ENCODE measurements around the gene ACER1.
"Not testable (repeated sequence)": the region's sequence is repeated elsewhere in the genome, so short reads cannot be mapped to it uniquely, and the experiment has no call there.

Gene ACER1

DNA sequence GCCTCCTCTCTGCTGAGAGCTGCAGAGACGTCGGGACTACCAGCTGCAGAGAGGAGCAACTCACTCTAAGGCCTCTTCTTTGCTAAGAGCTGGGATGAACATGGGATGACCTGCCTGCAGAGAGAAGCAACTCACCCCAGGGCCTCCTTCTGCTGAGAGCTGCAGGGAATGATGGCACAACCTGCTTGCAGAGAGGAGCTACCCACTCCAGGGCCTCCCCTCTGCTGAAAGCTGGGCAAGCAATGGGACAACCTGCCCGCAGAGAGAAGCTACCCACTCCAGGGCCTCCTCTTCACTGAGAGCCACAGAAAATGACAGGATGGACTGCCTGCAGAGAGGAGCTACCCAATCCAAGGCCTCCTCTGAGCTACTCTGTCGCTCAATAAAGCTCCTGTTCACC lies 46.7 kb downstream of the ACER1 start:
- DNase-seq: no peak

DNA sequence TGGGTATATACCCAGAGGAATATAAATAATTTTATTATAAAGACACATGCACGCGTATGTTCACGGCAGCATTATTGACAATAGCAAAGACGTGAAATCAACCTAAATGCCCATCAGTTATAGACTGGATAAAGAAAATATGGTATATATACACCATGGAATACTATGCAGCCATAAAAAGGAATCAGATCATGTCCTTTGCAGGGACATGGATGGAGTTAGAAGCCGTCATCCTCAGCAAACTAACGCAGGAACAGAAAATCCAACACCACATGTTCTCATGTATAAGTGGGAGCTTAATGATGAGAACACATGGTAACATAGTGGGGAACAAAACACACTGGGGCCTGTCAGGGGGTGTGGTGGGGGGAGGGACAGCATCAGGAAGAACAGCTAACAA lies 51.0 kb downstream of the ACER1 start:
- not testable (repeated sequence) for DNase-seq

DNA sequence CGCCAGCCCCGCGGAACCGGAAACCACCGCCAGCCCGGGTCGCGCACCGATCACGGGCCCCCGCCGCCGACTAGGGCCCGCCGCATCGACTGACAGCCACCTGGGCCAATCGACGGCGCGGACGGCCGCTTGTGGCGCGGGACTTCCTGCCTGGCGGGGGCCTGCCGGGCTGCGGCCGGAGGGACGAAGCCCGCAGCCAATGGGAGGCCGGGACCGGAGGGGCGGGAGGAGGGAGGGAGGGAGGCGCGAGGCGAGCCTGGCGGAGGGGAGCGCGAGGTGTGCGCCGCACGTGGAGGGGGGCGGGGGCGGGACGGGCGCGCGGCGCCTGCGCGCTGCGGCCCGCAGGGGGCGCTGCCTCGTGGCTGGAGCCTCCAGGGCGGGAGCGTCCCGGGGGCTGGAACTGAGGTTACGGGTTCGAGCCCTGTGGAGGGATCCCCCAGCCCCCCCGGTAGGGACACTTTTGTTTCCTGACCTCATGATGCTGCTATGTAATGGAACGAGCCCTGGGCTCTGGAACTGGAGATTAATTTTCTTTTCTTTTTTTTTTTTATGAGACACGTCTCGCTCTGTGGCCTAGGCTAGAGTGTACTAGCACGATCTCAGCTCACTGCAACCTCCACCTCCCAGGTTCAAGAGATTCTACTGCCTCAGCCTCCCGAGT lies 53.4 kb downstream of the ACER1 start, which contains the start of gene MLLT1:
Gene MLLT1, minus strand, starts transcription at position 45 of the 661 bp plus-strand sequence. CDS start 191 bp downstream, outside the sequence.
- peak; percentile 96 to 99 (median 98) for DNase-seq

DNA sequence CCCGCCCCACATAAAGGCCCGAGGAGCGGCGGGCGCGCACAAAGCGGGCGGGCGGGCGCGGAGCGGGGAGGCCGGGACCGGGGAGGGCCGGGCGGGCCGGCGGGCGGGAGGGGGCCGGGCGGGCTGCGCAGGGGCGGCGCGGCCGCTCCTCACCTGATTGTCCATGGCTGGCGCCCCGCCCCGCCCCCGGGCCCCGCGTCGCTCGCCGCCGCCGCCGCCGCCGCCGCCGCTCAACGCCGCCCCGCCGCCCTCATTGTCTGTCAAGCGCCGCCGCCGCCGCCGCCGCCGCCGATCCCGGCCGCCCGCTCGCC lies 53.8 kb downstream of the ACER1 start:
- no peak for DNase-seq

DNA sequence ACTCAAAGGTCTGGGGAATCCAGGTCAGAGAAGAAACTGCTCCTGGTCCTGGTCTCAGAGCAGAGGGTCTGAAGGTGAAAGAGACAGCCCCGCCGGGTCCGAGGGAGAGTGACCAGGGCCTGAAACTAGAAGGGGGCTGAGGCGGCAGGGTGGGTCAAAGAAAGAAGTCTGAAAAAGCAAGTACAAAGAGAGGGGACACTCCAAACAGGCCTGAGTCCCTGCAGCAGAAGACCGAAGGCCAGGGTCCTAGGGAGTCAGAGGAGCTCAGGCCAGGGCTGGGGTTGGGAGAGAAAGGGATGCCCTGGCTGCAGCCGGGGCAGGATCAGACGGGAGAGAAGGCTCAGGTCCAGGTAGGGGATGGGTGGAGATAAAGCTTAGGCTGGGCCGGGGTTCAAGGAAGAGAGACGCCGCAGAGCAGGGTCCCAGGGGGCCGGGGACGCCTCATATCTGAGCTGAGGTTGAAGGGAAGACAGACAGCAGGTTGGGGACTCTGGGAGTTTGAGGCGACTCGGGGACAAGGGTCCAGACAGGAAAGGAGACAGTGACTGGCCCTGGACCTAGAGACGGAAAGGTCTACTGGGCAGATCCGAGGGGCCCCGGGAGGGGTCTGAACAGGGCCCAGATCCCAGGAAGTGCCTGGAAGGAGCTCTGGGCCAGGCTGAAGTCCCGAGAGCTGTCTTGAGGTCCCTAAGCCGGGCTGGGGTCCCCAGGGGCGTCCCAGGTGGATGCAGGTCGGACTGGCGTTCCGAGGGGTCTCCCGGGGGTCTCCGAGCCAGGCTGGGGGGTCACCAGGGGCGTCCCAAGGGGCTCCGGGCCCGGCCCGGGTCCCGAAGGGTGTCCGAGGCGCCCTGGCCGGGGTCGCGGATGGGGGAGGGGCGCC lies 54.4 kb downstream of the ACER1 start:
- no peak for DNase-seq

DNA sequence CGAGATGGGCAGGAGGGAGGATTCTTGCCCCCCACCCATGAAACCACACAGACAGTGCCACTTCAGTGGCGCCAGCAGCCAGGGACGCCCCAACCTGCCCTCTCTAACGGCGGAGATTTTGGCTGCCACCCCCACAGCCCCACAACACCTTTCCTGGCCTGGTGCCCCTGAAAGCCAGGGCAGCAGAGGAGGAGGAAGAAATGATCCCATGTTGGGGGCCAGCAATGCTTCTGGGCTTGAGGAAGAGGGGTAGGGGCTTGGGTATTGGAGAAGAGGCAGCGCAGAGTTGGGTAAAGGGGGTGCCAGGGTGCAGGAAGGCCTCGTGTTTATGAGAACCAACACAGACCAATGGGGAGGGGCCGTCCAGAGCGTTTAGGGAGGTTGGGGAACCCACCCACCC lies 55.4 kb downstream of the ACER1 start:
- DNase-seq: no peak

DNA sequence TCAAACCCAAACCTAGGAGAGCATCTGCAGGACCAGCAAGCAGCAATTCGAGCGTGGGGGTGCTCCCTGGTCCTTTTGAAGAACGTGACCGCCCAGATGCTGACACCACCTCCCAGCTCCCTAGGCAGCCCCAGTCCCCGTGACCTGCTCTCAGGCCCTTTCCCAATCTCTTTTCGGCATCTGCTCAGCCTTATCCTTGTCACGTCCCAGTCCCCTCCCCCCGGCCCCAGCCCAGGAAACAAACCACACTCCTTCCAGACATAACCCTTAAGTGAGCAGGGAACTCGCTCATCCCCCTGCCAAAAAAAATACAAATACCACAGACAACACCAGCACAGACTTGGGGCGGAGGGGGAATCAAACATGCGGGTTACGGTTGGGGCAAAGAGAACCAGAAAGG lies 57.0 kb downstream of the ACER1 start:
- DNase-seq: no peak

DNA sequence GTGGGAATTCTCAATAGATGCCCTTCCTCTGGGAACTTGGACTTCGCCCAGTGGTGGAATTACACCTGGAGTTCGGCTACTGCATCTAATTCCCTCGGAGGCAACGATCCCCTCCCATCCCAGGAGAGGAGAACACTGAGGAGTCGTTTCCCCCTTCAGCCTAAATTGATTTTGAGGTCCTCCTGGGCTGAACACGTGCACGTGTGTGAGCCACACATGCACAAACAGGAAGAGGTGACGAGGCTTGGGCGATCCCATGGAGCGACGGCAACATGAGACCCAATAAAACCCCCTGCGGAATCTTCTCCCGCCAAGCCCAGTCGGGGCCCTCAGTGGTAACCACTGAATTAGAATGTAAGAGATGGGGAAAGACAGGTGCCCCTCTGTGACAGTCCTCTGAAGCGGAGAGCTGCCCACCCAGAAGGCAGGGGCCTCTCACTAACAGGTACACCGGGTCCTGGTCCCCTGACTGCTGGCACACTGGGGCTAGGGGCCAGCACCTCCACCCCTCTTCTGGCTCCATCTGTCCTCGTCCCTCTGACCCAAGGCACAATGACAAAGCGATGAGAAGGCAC lies 58.2 kb downstream of the ACER1 start:
- DNase-seq: no peak

DNA sequence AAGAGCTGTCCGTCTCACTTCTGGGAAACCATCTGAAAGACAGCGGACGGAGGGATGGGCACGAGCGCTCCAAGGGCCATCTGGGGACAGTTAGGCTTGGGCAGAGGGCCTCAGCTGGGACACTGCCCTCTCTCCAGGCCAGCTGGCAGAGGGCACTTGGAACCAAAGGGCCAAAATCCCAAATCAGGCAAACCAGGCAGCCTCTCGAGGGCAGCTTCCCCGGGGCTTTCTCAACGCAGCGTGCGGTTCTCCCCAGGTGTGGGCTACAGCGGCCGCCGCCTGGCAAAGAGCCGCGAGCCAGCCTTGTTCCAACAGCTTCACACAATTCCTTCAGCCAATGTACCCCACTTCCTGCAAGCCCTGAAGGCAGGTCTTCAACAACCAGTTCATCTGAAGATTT lies 58.7 kb downstream of the ACER1 start:
- DNase-seq: no peak

DNA sequence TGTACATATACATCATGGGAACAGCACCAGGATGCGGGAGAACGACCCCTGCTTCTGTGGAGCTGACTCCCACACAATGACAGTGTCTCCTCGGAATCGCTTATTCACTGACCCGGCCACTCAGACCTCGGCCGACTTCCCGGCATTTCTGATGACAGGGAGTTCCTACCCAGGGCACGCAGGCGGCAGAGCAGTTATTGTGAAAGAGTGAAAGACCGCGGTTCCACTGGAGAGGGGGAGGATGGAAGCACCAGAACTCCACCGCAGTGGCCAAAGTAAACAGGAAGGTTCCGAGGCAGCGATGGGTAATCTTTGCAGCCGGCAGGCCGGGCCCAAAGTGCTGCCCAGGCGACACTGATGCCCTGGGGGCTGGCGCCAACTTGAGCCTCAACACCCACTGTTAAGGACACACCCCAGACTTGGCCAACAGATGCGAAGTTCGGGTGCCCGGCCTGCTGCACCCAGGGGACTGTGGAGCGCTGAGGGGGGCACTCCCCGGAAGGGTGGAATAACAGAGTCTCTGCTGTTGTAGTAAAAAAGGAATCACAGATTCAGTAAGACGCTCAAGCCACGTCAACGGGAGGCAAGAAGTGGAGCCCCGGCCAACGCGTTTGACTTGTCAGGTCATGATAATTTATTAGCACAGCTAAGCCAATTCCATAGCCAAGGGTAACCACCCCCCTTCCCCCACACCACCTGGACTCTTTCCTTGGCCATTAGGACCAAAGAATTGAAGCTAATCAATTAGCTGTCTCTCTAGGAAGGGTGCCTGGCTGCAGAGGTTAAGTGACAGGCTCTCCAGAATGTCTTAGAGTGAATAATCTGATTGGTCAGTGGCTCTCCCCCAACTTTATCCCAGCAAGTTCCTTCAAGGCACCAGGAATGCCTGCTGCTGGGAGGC lies 59.5 kb downstream of the ACER1 start:
- DNase-seq: peak; percentile 92 to 95 (median 93)

DNA sequence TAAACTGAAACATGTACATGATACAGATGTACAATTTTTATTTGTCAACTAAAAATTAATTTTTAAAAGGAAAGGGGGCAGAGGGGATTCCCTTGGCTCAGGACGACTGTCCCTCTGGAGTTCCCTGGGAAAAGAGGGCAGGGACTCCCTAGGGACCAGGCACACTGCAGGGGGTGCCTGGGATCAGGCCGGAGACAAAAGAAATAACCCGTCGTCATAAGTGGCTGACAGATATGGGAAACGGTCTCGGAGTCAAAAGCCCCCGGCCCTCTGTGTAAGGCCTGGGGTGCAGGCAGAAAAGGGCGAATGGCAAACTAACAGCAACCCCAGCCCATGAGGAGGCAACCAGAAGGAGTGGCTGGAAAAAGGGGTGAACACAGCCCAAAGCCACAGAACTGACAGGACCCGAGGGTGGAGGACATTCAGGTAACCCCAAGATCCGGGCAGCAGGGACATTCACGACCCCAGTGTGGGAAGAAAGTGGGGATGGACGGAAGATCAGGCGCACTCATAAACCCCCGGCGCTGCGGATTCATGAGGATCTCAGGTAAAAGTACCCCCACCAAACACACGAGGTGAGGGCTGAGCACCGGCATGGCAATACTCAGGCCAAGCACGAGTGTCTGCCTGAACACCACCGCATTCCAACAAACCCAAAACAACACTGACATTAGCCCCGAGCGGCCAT lies 60.4 kb downstream of the ACER1 start:
- DNase-seq: no peak

DNA sequence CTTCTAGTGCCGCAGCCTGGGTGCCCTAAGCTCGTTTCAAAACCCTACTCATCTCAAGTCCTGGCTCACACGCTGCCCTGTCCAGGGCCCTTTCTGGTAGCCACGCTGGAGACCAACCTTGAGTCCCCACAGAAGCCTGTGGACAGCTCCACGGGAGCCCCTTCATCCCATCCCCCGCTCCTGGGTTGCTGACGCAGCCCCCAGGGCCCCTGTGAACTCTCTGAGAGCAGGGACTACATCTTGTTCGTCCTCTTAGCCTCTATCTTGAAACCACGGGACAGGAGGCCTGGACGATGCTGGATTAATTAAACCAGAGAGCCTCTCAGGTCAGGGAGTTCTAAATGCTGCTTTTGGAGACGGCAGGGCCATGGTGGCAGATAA lies 61.0 kb downstream of the ACER1 start:
- DNase-seq: no peak

DNA sequence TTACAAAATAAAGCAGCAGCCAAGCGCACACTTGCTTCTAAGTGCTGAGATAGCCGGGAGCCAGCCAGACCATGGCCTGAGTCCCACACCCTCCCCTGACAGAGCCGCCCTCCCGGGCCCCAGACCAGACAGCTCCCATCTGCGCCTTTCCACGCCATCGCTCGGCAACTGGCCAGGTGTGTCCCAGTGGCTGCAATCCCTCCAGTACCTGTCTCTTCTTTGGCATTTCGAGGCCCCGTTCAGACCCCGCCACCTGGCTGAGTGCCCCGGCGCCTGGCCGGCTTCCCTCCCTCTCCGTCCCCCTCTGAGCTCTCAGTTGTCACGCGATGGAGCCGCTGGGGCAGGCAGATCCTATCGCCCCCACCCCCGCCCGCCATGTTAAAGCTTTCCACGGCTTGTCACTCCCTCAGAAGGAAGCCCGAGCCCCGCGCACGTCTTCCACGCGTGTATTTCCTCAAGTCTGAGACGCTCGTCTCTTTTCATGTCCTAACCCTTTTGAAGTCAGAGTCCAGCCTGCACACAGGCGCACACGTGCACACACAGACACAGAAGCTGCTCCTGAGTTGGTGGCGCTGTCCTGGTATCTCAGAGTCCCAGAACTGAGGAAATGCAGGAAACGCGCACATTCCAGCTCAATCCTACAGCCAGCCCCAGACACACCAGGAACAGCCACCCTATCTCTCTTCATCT lies 61.5 kb downstream of the ACER1 start:
- DNase-seq: no peak

DNA sequence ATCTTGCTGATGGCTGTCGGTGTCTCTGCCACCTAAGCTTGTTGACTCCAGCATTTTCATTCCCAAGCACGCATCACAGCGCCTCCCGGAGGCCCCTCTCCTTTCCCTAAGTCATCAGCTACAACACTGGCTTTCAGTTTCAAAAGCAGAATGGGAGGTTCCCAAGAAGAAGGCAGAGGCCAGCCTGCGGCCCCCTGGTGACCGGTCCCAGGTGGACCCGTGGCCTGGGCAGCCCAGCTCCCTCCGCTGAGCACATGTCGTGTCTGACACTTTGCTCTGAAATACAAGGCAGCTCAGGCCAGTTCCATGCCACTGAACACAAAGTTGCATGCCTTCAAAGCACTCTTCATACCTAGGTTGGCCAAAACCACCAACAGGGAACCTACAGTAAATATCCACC lies 62.2 kb downstream of the ACER1 start:
- DNase-seq: no peak

DNA sequence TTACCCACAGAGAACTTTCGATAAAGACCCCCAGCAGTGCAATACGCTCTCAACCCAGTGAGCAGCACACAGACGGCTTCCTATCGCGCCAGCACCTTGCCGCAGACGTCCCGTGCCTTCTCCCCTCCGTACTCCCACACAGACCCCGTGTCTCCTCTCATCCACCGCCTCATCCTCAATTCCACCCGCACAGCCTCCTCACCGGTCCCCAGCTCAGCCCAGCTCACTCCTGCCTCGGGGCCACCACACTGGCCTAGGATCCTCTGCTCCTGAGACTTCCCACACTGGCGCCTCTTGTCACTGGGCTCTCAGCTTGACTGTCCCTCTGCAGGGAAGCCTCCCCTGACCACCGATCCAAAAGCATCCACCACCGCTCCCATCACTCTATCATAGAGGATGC lies 62.6 kb downstream of the ACER1 start:
- no peak for DNase-seq

DNA sequence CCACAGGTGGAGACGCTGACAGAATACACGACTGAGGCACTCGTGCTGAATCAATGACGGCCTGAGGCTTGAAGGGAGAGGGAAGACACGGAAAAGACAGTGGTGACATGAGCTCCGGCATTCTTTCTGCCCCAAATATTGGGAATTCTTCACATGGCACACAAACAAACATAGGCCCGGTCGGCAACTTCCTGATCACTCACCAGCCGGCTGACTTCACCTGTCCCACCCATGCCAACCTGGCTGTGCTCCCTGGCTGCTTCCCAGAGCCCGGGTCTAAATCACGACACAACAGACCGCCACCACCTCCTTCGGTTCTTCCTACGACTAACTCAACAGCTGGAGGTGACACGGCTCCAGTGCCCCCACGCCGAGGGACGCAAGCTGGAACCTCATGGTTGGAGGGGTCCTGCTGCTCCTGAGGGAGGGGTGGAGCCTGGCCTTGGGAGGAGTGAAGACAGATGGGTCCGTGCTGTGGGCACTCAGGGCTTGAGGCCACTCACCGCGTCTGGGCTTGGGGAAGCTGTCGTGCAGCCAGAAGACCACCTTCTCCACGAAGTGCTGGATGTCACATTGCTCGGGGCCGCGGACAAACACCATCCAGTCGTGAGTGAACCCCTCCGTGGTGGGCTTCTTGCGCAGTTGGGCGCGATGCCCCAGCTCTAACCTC lies 63.2 kb downstream of the ACER1 start:
- DNase-seq: no peak

DNA sequence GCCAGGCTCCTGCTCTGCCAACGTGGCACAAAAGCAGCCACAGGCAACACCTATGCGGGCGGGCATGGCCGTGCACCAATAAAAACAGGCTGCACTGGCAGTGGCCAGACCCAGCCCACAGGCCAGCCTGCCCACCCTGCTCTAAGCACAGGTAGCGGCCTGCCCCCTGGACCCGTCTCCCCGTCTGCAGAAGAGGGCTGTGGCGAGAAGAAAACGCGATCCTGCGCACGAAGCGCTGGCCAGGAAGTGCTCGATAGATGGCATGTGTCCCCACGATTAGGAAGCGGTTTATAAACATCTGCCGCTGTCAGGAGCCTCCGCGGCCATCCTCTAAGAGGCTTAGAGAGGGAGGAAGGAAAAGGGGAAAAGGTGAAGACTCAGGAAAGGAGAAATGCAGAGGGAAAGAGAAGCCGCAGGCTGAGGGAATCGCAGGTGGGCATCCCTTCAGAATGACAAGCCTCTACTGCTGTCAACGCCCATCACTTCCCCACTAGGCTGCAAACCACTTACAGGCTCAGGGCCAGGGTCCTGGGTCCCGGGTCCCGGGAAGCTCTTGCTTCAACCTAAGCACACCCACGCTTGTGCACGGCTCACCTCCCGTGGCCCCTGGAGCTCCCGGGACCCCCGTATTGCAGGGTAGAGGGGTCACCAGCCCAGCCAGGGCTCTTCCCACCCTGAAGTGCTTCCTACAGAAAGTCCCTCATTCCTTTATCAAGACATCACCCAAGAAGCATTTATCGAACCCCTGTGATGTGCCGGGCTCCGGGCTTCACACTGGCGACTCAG lies 64.1 kb downstream of the ACER1 start:
- no peak for DNase-seq

DNA sequence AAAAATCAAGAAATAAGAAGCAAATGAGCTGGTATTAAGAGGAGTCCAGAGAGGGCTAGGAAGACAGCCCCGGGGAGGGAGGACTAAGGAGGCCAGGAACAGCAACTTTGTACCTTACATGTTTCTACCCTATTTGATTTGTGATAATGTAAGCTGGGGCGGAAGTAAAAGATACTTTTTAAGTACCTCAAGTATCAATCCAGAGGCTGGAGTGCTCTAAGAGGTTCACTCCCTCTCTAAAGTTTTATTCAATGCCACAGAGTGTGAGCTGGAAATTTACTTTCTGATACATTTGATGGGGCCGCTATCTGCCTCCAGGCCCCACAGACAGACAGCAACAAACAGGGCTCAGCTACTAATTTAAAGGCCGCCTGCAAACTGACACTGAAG lies 65.0 kb downstream of the ACER1 start:
- DNase-seq: no peak

DNA sequence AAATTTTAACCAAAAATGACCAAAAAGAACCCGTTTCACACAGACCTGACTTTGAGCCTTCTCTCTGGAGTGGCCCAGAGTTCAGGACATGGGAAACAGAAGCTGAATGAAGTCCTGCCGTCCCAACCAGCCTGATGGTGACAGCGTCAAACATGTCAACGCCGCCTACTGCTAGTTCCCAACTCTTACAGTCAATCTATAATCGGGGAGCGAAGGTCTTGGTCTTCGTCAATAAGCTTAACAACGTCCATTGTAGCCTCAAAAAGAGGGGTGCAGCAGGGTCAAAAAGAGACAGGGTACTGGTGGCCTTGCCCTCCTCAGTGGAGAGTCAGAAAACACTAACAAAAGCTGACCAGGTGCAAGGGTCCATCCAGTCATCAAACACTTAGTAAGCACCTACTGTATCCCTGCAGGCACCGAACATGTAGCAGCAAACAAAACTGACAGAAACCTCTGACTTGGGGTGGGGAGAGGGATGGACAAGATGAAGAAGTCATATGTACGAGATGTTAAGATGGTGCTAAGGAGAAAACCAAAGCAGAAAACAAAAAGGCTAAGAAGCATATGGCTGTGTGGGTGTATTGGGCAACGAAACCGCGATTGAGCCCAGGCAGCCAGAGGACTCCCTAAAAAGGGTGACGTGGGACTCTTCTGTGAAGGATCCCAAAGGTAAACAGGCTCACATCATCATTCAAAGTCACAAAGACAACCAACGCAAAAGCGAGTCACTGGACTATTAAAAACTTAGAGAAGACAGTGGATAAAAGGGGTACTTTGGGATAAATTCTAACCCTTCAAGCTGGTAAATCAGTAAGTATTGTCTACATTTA lies 65.6 kb downstream of the ACER1 start:
- no peak for DNase-seq

DNA sequence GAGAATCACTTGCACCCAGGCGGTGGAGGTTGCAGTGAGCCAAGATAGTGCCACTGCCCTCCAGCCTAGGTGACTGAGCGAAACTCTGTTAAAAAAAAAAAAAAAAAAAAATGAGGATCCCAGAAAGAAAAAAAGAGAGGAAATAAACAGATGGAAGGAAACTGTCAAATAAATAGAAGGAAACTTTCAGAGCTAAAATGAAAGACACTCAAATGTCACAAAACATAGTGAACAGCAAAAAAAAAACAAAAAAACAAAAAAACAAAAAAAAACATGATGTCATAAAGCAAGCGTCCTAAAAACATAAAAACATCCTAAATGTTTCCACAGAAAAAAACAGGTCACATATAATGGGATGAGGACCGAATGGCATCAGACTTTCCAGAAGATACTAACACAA lies 68.6 kb downstream of the ACER1 start:
- no peak for DNase-seq
